CD14-positive monocyte (primary cell): Measurements from ENCODE around the gene SERTAD2. TPM values are rescaled to one million over a fixed set of nuclear protein-coding genes. Genes with fewer than 3 reads are reported as not detected.

ENCODE experiments used
- DNase-seq, 3 donors: peaks; one replicate each; pipeline ENCODE4 v3.0.0-alpha.2; 2011 to 2022
- H2AFZ ChIP-seq: 2 replicates; pipeline ENCODE4 v1.6.0; 2012; ENCODE audit warnings: mild to moderate bottlenecking, low read depth, low read length, inconsistent platforms; ENCODE audit not compliant: insufficient read depth, poor library complexity, severe bottlenecking
- H3K27ac ChIP-seq, 2 donors: 1 replicate in 1 of 2; 2 replicates in 1 of 2; pipeline ENCODE4 v1.5.1; 2012 to 2013; ENCODE audit warnings: low read length in 2 of 2, control low read depth in 1 of 2, inconsistent platforms in 1 of 2, low read depth in 1 of 2, mild to moderate bottlenecking in 1 of 2
- H3K27me3 ChIP-seq, 2 donors: one replicate each; pipeline versions ENCODE4 v1.6.0 to v1.6.1; 2011 to 2013; ENCODE audit warnings: low read length in 2 of 2; ENCODE audit not compliant: control insufficient read depth in 2 of 2, insufficient read depth in 2 of 2
- H3K36me3 ChIP-seq, 2 donors: replicated peaks in 1 of 2; 1 replicate in 1 of 2; 2 replicates in 1 of 2; pipeline versions ENCODE4 v1.5.1 to v1.6.1; 2012 to 2013; ENCODE audit warnings: low read length in 2 of 2, control low read depth in 1 of 2, inconsistent platforms in 1 of 2, mild to moderate bottlenecking in 1 of 2; ENCODE audit not compliant: insufficient read depth in 2 of 2, control insufficient read depth in 1 of 2
- H3K4me1 ChIP-seq, 2 donors: 1 replicate in 1 of 2; 2 replicates in 1 of 2; pipeline versions ENCODE4 v1.5.1 to v1.6.1; 2012 to 2013; ENCODE audit warnings: low read length in 2 of 2, control low read depth in 1 of 2, inconsistent platforms in 1 of 2, mild to moderate bottlenecking in 1 of 2, moderate library complexity in 1 of 2; ENCODE audit not compliant: insufficient read depth in 2 of 2, control insufficient read depth in 1 of 2
- H3K4me2 ChIP-seq: replicated peaks from 2 replicates; pipeline ENCODE3; 2012; ENCODE audit warnings: low read length, moderate library complexity, mild to moderate bottlenecking; ENCODE audit not compliant: poor library complexity, severe bottlenecking; ENCODE audit errors: extremely low read depth
- H3K4me3 ChIP-seq, 3 experiments: fragments of 200-600 bp in 1 of 3; sonication (generic) in 1 of 3; replicated peaks in 1 of 3; 1 replicate in 2 of 3; 2 replicates in 1 of 3; pipeline ENCODE4 v1.5.1; 2011 to 2013; ENCODE audit warnings: low read length in 3 of 3, mild to moderate bottlenecking in 3 of 3, control low read depth in 2 of 3, low read depth in 2 of 3, inconsistent platforms in 1 of 3, moderate library complexity in 1 of 3
- H3K79me2 ChIP-seq: 2 replicates; pipeline ENCODE4 v1.6.0; 2012; ENCODE audit warnings: mild to moderate bottlenecking, control low read depth, inconsistent platforms, low read length, moderate library complexity; ENCODE audit not compliant: insufficient read depth
- H3K9ac ChIP-seq: 2 replicates; pipeline ENCODE4 v1.6.0; 2017; ENCODE audit warnings: low read length, mild to moderate bottlenecking; ENCODE audit not compliant: insufficient read depth, poor library complexity, severe bottlenecking
- H3K9me3 ChIP-seq, 2 donors: replicated peaks in 1 of 2; 1 replicate in 1 of 2; 2 replicates in 1 of 2; pipeline versions ENCODE4 v1.5.1 to v1.6.1; 2012 to 2013; ENCODE audit warnings: low read length in 2 of 2, control low read depth in 1 of 2; ENCODE audit not compliant: control insufficient read depth in 1 of 2, insufficient read depth in 1 of 2
- H4K20me1 ChIP-seq: 2 replicates; pipeline ENCODE4 v1.6.0; 2012; ENCODE audit warnings: mild to moderate bottlenecking, low read length, control low read depth, moderate library complexity; ENCODE audit not compliant: insufficient read depth
- H3K27ac Mint-ChIP-seq, 7 donors: one replicate each; pipeline ENCODE4 v1.8.0; 2020; ENCODE audit warnings: mild to moderate bottlenecking in 7 of 7, mixed read lengths in 7 of 7, moderate library complexity in 6 of 7, inconsistent platforms in 2 of 7
- H3K27me3 Mint-ChIP-seq, 3 donors: one replicate each; pipeline ENCODE4 v1.8.0; 2021 to 2022; ENCODE audit warnings: low read depth in 3 of 3, mild to moderate bottlenecking in 3 of 3, mixed read lengths in 3 of 3, moderate library complexity in 3 of 3, inconsistent platforms in 1 of 3
- H3K36me3 Mint-ChIP-seq, 2 donors: one replicate each; pipeline ENCODE4 v1.8.0; 2020; ENCODE audit warnings: mixed read lengths in 2 of 2, inconsistent platforms in 1 of 2, mild to moderate bottlenecking in 1 of 2
- H3K4me1 Mint-ChIP-seq: one replicate; pipeline ENCODE4 v1.8.0; 2020; ENCODE audit warnings: mild to moderate bottlenecking, mixed read lengths
- H3K4me3 Mint-ChIP-seq, 2 donors: one replicate each; pipeline ENCODE4 v1.8.0; 2020; ENCODE audit warnings: mild to moderate bottlenecking in 2 of 2, mixed read lengths in 2 of 2, moderate library complexity in 1 of 2
- H3K9me3 Mint-ChIP-seq, 7 donors: one replicate each; pipeline ENCODE4 v1.8.0; 2020 to 2022; ENCODE audit warnings: mixed read lengths in 7 of 7, mild to moderate bottlenecking in 6 of 7, moderate library complexity in 6 of 7, inconsistent platforms in 2 of 7
- WGBS: methylation state at CpG from one replicate; pipeline ENCODE4 v1.1.5; 2013; ENCODE audit warnings: missing lambda C conversion rate; ENCODE audit not compliant: insufficient coverage; 5-methylcytosine and 5-hydroxymethylcytosine counted together
- intact Hi-C, 2 donors: fragments of 100-400 bp; cut with micrococcal nuclease; formaldehyde crosslinking; loops; one replicate each; pipeline versions ENCODE4 v1.15.0 to v1.15.1; 2023
- polyA minus RNA-seq: library from RNA; depleted of rRNA, polyadenylated mRNA; stranded (reverse); fragments of >200 nt; gene quantifications from 2 replicates; pipeline ENCODE4 v1.2.3, GENCODE V29; 2012
- polyA plus RNA-seq, 3 donors: library from polyadenylated mRNA; depleted of rRNA in 1 of 3; unstranded in 2 of 3; stranded (reverse) in 1 of 3; fragments of 300-500 nt in 2 of 3; fragments of >200 nt in 1 of 3; fragmentation: Illumina TruSeq in 2 of 3; gene quantifications; 1 replicate in 2 of 3; 2 replicates in 1 of 3; pipeline ENCODE4 v1.2.3, GENCODE V29; 2012 to 2021
- total RNA-seq, 12 experiments: library from RNA in 1 of 12; stranded (reverse) in 1 of 12; fragments of 120-200 nt in 1 of 12; gene quantifications; one replicate each; pipeline ENCODE4 v1.2.4 and lab custom pipeline; 2013 to 2026; ENCODE audit warnings: mixed read lengths in 6 of 12, inconsistent platforms in 1 of 12
- TF ChIP-seq, protein P1 (sequence below): fragments of 200-600 bp; IDR thresholded peaks from one replicate; pipeline ENCODE4 v1.8.0; 2022; ENCODE audit warnings: antibody characterized with exemption, mild to moderate bottlenecking

The SERTAD2 gene, protein sequence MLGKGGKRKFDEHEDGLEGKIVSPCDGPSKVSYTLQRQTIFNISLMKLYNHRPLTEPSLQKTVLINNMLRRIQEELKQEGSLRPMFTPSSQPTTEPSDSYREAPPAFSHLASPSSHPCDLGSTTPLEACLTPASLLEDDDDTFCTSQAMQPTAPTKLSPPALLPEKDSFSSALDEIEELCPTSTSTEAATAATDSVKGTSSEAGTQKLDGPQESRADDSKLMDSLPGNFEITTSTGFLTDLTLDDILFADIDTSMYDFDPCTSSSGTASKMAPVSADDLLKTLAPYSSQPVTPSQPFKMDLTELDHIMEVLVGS
- 10.1 TPM for total RNA-seq (2013)
- 10 to 100 TPM in 1 of 3 donors, 1 to 10 TPM in 2; 8.5 to 68.7 (median 8.8) TPM for polyA plus RNA-seq
- 17.3 and 27.0 TPM in 2 replicates for polyA minus RNA-seq
- 53.6 to 260 (median 96.4) reads per million in 11 experiments for total RNA-seq (lab: John Stamatoyannopoulos, UW)

DNA sequence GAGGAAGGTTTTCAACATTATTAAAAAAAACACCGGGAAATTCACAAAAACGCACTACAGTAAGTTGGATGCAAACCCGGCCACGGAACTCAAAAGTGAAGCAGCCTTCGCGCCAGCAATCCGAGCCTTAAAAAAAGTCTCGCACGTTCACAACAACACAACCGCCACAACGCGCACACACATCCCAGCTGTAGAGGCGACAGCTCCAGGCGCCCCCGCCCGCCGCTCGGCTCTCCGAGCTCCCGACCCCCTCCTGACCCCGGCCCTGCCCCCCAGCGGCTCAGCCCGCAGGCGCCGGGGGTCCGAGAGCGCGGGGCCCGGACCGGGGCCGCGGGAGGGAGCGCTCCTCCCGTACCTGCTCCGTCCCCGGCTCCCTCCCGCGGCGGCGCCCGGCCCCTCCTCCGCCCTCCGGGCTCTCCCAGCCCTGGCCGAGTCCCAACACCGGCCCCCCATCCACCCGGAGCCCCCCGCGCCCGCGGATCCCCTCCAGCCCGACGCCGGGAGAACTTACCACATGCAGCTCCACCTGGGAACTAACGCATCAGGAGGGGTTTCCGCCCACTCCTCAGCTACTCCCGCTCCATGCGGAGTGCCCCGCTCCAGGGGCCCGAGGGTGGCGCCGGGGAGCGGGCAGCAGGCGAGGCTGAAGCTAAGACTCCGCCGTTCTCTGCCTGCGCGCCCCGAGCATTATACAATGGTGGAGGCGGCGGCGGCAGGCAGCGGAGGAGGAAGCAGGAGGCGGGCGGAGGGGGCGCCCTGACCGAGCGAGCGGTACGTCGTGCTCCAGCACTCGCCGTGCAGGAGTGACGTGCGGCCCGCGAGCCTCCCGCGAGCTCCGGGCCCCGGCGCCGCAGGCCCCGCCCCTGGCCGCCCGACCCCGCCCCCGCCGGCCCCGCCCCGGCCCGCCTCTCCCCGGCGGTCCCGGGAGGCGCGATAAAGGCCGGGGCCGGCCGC is at the start of gene SERTAD2:
SERTAD2 (minus strand) TSS at position 805 of the 954 bp plus-strand sequence. CDS start 17,042 bp downstream, outside the sequence.
- H2AFZ ChIP-seq, result peak within 1 kb of the TSS; percentile 75
- H3K27ac ChIP-seq, result peak within 1 kb of the TSS; percentile 97 to 98
- Mint-ChIP-seq H3K4me3 (peak within 1 kb of the TSS; percentile 89 to 93), H3K27ac (peak within 1 kb of the TSS; percentile 96 to 99 (median 97)), H3K27me3 (peaks cover 0 to 1% (median 0%) of the 10 kb centered on the region in 3 donors), H3K9me3 (no peaks in the 10 kb centered on the region), H3K4me1 (peaks cover 68% of the 10 kb centered on the region), H3K36me3 (peaks cover 2 to 3% of the 10 kb centered on the region in 2 donors)
- H3K4me3 ChIP-seq, result peak within 1 kb of the TSS; percentile 87 to 99 (median 95)
- peak within 1 kb of the TSS; percentile 89 for H3K4me2 ChIP-seq
- H3K4me1 ChIP-seq, result peaks cover 51 to 73% of the 10 kb centered on the region in 2 donors
- DNase-seq, result peak; percentile 84 to 89 (median 86)
- TF ChIP-seq, protein P1, sequence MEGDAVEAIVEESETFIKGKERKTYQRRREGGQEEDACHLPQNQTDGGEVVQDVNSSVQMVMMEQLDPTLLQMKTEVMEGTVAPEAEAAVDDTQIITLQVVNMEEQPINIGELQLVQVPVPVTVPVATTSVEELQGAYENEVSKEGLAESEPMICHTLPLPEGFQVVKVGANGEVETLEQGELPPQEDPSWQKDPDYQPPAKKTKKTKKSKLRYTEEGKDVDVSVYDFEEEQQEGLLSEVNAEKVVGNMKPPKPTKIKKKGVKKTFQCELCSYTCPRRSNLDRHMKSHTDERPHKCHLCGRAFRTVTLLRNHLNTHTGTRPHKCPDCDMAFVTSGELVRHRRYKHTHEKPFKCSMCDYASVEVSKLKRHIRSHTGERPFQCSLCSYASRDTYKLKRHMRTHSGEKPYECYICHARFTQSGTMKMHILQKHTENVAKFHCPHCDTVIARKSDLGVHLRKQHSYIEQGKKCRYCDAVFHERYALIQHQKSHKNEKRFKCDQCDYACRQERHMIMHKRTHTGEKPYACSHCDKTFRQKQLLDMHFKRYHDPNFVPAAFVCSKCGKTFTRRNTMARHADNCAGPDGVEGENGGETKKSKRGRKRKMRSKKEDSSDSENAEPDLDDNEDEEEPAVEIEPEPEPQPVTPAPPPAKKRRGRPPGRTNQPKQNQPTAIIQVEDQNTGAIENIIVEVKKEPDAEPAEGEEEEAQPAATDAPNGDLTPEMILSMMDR, result no peak
- no peaks in the 10 kb centered on the region for H3K36me3 ChIP-seq
- intact Hi-C loops, result loop anchor here (2.0 to 5.0 kb wide), 3 partner anchors 49 to 209 kb away; no protein-coding TSS in a partner anchor
- under 1% methylated on average over 104 of the region's 109 CpGs for WGBS
- H3K27me3 ChIP-seq, result no peaks in the 10 kb centered on the region
- H3K79me2 ChIP-seq, result peaks cover 79% of the 10 kb centered on the region
- no peaks in the 10 kb centered on the region for H3K9me3 ChIP-seq
- peak within 1 kb of the TSS; percentile 100 for H3K9ac ChIP-seq
- peaks cover 39% of the 10 kb centered on the region for H4K20me1 ChIP-seq
